Measurements from ENCODE around the gene U2SURP. TPM values are rescaled to one million over a fixed set of nuclear protein-coding genes. Genes with fewer than 3 reads are reported as not detected.

U2SURP gene
- total RNA-seq, 2 experiments from 2014 or later = 173 to 180 TPM

GRCh38 chr3:143099690-143100089 is 98.3 kb downstream of the U2SURP start:
- peaks cover 1% of the 10 kb centered on the region for H3K36me3 Mint-ChIP-seq (ENCODE audit: low read depth)
- peaks cover 6% of the 10 kb centered on the region for H3K9me3 Mint-ChIP-seq
- DNase-seq = no peak
- CTCF ChIA-PET = interaction anchor here (0.6 kb wide), 1 partner anchor 14 kb away, joined by 3 read pairs; no protein-coding TSS in a partner anchor
- peaks cover 8% of the 10 kb centered on the region for H3K4me1 Mint-ChIP-seq (ENCODE audit: low read depth)
- H3K27me3 Mint-ChIP-seq (ENCODE audit: low read depth) = no peaks in the 10 kb centered on the region
- H3K27ac Mint-ChIP-seq = no peak overlapping the region
- no peak overlapping the region for H3K4me3 Mint-ChIP-seq
- intact Hi-C loops (cut with micrococcal nuclease) = no loop called here

GRCh38 chr3:143100451-143100850 is 99.1 kb downstream of the U2SURP start:
- no peak for DNase-seq
- Mint-ChIP-seq H3K9me3 (peaks cover 14% of the 10 kb centered on the region), H3K36me3 (ENCODE audit: low read depth) (peaks cover 1% of the 10 kb centered on the region), H3K4me1 (ENCODE audit: low read depth) (peaks cover 8% of the 10 kb centered on the region), H3K27me3 (ENCODE audit: low read depth) (no peaks in the 10 kb centered on the region), H3K27ac (no peak overlapping the region), H3K4me3 (no peak overlapping the region)
- CTCF ChIA-PET = no interaction called here
- intact Hi-C loops (cut with micrococcal nuclease) = no loop called here

DNA sequence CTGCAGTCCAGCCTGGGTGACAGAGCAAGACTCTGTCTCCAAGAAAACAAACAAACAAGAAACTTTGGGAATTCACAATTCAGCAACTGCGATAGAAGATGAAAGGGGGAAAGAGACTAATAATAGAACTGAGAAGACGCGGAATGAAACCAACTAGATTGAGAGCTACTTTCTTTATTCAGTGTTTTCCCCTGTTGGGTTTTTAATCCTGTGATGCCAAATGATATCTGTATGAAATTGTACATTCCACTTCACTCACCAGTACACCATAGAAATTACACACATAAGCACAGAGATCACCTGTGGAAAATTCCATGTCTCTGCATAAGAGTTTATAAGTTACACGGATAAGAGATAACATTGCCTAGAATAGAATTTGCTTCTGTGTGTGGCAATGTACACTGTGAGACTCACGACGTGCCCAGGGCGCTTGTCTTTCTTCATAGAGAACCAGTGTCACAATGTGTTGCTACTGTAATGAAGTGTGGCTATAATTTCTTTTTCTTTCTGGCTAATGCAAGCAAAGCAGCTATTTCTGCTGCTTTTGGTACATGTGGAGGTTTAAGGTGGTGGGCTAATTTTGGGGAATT is 100.5 kb downstream of the U2SURP start:
- Mint-ChIP-seq H3K27me3 (ENCODE audit: low read depth) (no peaks in the 10 kb centered on the region), H3K4me1 (ENCODE audit: low read depth) (peaks cover 8% of the 10 kb centered on the region), H3K9me3 (peaks cover 23% of the 10 kb centered on the region), H3K4me3 (no peak overlapping the region), H3K27ac (no peak overlapping the region), H3K36me3 (ENCODE audit: low read depth) (peaks cover 4% of the 10 kb centered on the region)
- intact Hi-C loops (cut with micrococcal nuclease) = no loop called here
- CTCF ChIA-PET = no interaction called here
- DNase-seq = no peak

GRCh38 chr3:143103652-143104051 is 102.3 kb downstream of the U2SURP start:
- H3K9me3 Mint-ChIP-seq = peaks cover 23% of the 10 kb centered on the region
- CTCF ChIA-PET = interaction anchor here (0.7 kb wide), 1 partner anchor 376 kb away, joined by 4 read pairs; no protein-coding TSS in a partner anchor
- H3K27me3 Mint-ChIP-seq (ENCODE audit: low read depth) = no peaks in the 10 kb centered on the region
- H3K4me3 Mint-ChIP-seq = no peak overlapping the region
- H3K36me3 Mint-ChIP-seq (ENCODE audit: low read depth) = peaks cover 4% of the 10 kb centered on the region
- peak; percentile 29 for DNase-seq
- no peak overlapping the region for H3K27ac Mint-ChIP-seq
- intact Hi-C loops (cut with micrococcal nuclease) = no loop called here
- peaks cover 8% of the 10 kb centered on the region for H3K4me1 Mint-ChIP-seq (ENCODE audit: low read depth)

GRCh38 chr3:143105170-143105569 is 103.8 kb downstream of the U2SURP start:
- intact Hi-C loops (cut with micrococcal nuclease) = no loop called here
- Mint-ChIP-seq H3K4me3 (no peak overlapping the region), H3K4me1 (ENCODE audit: low read depth) (peaks cover 8% of the 10 kb centered on the region), H3K27ac (no peak overlapping the region), H3K9me3 (peaks cover 23% of the 10 kb centered on the region), H3K27me3 (ENCODE audit: low read depth) (no peaks in the 10 kb centered on the region), H3K36me3 (ENCODE audit: low read depth) (peaks cover 4% of the 10 kb centered on the region)
- DNase-seq = no peak
- CTCF ChIA-PET = interaction anchor here (0.6 kb wide), 1 partner anchor 44 kb away, joined by 3 read pairs; no protein-coding TSS in a partner anchor

- Mint-ChIP-seq H3K4me3 (no peak overlapping the region), H3K36me3 (ENCODE audit: low read depth) (peaks cover 2% of the 10 kb centered on the region), H3K27ac (no peak overlapping the region), H3K9me3 (peaks cover 16% of the 10 kb centered on the region), H3K4me1 (ENCODE audit: low read depth) (no peaks in the 10 kb centered on the region), H3K27me3 (ENCODE audit: low read depth) (no peaks in the 10 kb centered on the region)
- no peak for DNase-seq
- intact Hi-C loops (cut with micrococcal nuclease) = no loop called here
- CTCF ChIA-PET = interaction anchor here (0.7 kb wide), 1 partner anchor 33 kb away, joined by 3 read pairs; no protein-coding TSS in a partner anchor
These were observed 108.5 kb downstream of the U2SURP start for GRCh38 chr3:143109861-143110260.

Other genes with a start within 250 kb of the U2SURP start
- under 1 TPM; 0.38 to 0.64 TPM for gene PCOLCE2, start 112.5 kb upstream of the U2SURP start, total RNA-seq
- gene PAQR9, start 37.9 kb upstream of the U2SURP start, total RNA-seq = not detected
- 1 to 10 TPM; 4.2 to 4.4 TPM for gene CHST2, start 118.2 kb downstream of the U2SURP start, total RNA-seq

Data from activated naive CD4-positive, alpha-beta T cell treated with anti-CD3 and anti-CD28 coated beads for 36 hours (primary cell).